G401 (cell line): Measurements from ENCODE around the gene SLC8A3. TPM values are rescaled to one million over a fixed set of nuclear protein-coding genes. Genes with fewer than 3 reads are reported as not detected.
"Not testable (repeated sequence)": the region's sequence is repeated elsewhere in the genome, so short reads cannot be mapped to it uniquely, and the experiment has no call there.

Experiments used
- DNase-seq: peaks from one replicate; pipeline ENCODE4 v3.0.0-alpha.2; 2015; ENCODE audit warnings: low spot score
- in situ Hi-C: cut with HindIII; loops from 2 replicates; pipeline ENCODE4 v1.10.0; 2016; ENCODE audit warnings: low sequenced_read_pairs, mixed read lengths
- total RNA-seq: library from RNA; depleted of rRNA; stranded (reverse); fragments of >200 nt; shearing (Covaris generic); gene quantifications from 2 replicates; pipeline ENCODE4 v1.2.3, GENCODE V29; 2014; rRNA removed

SLC8A3 gene, protein sequence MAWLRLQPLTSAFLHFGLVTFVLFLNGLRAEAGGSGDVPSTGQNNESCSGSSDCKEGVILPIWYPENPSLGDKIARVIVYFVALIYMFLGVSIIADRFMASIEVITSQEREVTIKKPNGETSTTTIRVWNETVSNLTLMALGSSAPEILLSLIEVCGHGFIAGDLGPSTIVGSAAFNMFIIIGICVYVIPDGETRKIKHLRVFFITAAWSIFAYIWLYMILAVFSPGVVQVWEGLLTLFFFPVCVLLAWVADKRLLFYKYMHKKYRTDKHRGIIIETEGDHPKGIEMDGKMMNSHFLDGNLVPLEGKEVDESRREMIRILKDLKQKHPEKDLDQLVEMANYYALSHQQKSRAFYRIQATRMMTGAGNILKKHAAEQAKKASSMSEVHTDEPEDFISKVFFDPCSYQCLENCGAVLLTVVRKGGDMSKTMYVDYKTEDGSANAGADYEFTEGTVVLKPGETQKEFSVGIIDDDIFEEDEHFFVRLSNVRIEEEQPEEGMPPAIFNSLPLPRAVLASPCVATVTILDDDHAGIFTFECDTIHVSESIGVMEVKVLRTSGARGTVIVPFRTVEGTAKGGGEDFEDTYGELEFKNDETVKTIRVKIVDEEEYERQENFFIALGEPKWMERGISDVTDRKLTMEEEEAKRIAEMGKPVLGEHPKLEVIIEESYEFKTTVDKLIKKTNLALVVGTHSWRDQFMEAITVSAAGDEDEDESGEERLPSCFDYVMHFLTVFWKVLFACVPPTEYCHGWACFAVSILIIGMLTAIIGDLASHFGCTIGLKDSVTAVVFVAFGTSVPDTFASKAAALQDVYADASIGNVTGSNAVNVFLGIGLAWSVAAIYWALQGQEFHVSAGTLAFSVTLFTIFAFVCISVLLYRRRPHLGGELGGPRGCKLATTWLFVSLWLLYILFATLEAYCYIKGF
- not detected in 2 replicates for total RNA-seq

DNA sequence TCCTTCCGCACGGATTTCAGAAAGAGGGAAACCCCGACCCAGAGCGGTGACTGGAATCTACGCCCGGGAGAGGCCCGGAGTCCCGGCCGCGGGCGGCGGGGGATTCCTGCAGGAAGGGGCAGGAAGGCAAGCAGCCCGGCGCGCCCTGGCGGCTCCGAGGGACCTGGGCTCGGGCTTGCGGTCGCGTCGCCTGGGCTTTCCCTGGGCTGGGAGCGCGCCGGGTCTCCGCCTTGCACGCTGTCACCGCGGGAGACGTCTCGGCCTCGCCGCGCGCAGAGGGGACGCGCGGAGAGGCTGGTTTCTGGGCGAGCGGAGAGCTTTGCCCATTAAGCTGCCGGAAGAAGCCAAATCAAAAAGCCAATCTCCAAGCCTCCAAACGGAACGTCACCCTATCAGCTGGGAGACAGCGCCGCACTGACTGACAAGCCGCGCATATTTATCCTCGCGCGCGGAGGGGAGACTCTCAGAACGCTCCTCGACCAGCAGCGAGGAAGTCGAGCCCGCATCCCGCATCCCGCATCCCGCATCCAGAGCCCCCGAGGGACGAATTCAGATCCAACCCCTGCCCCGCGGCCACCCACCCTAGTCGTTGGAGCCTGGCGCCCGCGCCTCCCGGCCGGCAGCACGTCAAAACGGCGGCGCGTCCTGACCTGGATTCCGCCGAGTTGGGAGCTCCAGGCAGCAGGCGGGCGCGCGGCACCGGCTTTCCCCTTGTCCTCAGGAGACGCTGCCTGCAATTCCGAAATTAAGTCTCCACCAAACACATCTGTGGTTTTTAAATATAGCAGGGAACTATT, at the start of gene SLC8A3:
TSS of gene SLC8A3 (minus strand) at position 293 of the 797 bp plus-strand sequence. CDS start 20,529 bp downstream, outside the sequence.
- peak; percentile 88 for DNase-seq
- in situ Hi-C loops = no loop called here

GRCh38 chr14:70237710-70238109, 49.0 kb upstream of the SLC8A3 start:
- in situ Hi-C loops = no loop called here

GRCh38 chr14:70234066-70234950, 45.6 kb upstream of the SLC8A3 start:
- DNase-seq = no peak
- in situ Hi-C loops = no loop called here

More at GRCh38 chr14:70237710-70238109, 49.0 kb upstream of the SLC8A3 start:
- no peak for DNase-seq

DNA sequence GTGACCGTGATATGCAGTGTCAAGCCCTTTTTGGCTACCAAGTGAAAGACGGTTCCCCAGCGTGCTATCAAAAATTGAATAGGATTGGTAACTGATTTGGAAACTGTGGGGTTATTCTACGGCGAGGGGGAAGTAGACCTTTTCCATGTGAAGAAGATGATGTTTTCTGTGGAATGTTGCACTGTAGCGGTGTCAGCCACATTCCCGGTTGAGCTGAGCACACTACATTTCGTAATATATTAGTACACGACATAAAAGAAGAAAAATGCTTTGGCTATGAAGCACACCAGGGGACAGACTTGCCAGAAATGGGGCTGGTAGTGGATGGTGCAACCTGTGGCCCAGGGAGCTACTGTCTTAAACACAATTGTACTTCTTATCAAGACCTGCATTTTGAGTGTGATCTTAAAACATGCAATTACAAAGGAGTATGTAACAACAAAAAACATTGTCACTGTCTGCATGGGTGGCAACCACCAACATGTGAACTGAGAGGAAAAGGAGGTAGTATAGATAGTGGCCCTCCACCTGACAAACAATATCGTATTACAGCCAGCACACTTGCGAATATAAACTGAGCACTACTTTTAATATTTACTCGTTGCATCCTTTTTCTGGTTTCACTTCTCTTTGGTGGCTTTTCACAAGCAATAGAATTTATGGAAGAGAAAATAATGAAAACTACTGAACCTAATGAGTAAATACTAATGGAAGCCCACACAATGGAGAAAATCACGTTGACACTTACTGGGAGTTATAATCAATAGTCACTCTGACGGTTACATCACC, 43.2 kb upstream of the SLC8A3 start:
- in situ Hi-C loops, DNase-seq: not testable (repeated sequence)

GRCh38 chr14:70229877-70230640, 41.3 kb upstream of the SLC8A3 start:
- DNase-seq, in situ Hi-C loops: not testable (repeated sequence)

GRCh38 chr14:70213721-70214282, 25.1 kb upstream of the SLC8A3 start:
- DNase-seq = no peak
- in situ Hi-C loops = no loop called here

GRCh38 chr14:70212752-70213151, 24.0 kb upstream of the SLC8A3 start:
- DNase-seq = no peak
- in situ Hi-C loops = no loop called here

GRCh38 chr14:70208380-70208779, 19.6 kb upstream of the SLC8A3 start:
- in situ Hi-C loops = no loop called here
- DNase-seq = no peak

DNA sequence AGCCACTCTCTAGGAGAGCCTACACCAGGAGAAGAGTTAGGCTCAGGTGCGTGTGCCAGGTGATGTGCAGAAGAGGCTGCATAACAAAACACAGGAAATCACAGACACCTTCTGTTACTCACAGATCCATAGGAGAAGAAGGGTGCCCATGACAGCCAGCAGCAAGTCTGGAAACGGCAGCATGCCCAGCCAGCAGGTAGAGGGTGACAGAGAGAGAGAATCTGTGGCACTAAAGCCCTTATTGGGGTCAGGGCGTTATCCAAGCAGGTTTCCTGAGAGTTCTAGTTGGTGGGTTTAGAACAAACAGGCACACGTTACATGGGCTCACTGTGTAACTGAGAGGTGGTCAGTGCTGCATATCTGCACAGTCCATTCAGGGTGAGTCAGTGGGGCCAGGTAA, 14.9 kb upstream of the SLC8A3 start:
- DNase-seq = no peak
- in situ Hi-C loops = no loop called here

- DNase-seq = no peak
- in situ Hi-C loops = no loop called here
Measured at GRCh38 chr14:70201994-70202393, 13.2 kb upstream of the SLC8A3 start.

- in situ Hi-C loops = no loop called here
- no peak for DNase-seq
Measured at GRCh38 chr14:70193396-70193795, 4.6 kb upstream of the SLC8A3 start.

GRCh38 chr14:70192915-70193314, 4.2 kb upstream of the SLC8A3 start:
- in situ Hi-C loops = no loop called here
- DNase-seq = no peak

GRCh38 chr14:70190156-70190555, 1.4 kb upstream of the SLC8A3 start:
- DNase-seq = no peak
- in situ Hi-C loops = no loop called here

DNA sequence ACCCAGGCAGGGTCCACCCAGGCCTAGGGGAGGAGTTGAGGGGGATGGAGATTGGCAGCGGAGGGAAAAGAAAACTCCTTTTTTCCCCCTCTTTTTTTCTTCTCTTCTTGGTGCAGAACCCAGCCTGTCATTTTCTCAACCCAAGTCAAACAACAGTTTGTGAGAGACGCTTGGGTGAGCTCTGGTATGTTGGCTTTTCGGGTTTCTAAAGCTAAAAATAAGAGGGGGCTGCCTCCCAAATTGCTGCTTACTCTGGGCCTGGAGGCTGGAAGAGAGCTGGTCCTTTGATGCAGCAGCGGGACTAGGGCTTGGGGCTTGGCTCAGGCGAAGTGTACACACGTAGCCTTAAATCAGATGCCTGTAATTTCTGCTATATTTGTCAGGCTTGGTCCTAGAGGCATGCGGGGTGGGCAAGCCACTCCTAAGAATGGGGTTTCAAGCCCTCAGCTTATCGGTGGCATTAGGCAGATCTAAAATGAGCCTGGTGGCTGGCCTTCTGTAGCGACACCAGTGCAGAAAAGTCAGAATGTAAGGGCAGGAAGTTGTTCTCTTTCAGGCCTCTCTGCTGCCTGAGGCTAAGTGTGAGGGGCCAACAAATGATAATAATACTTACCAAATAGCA, 816 bp upstream of the SLC8A3 start:
- in situ Hi-C loops = no loop called here
- DNase-seq = peak; percentile 14

DNA sequence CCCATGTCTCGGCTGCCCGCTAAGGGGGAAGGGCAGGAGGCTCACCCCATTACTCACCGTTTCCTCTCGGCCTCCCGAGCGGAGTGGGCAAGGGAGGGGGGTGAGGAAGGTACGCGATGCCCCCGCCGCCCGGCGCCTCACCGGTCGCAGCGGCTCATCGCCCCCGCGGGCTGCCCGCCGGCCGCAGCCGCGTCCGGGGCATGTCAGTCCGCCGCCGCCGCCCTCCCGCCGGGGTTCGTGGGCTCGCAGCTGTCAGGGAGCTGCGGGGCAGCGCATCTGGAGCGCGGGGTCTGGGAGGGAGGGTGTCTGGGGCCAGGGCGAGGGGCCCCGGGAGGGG, 461 bp downstream of the SLC8A3 start:
- in situ Hi-C loops = no loop called here
- no peak for DNase-seq

DNA sequence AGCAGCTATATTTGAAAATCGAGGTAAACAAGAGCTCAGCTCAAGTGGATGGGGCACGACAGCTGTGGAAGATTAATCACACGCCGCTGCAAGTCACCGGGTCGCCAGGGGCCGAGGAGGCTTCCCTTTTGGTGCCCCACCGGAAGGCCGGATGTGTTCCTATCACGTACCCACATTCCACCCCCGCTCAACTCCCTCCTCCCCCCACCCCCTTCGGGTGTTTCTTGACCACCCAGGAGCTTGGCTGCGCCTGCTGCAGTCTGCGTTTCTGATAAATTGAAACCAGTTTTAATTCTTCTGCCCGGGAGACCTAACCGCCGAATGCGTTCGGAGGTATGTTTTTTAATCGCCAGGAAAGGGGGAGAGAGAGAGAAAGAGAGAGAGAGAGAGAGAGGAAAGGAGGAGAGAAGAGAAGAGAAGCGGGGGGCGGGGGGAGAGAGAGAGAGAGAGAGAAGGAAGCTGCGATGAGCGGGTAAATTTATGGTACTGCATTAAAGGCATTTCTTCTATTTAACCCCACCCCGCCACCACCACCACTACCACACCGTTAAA, 1.8 kb downstream of the SLC8A3 start:
- in situ Hi-C loops = no loop called here
- no peak for DNase-seq
